Liver (tissue), 9 donors: ENCODE results near the gene RALGAPA2. TPM values are rescaled to one million over a fixed set of nuclear protein-coding genes. Genes with fewer than 3 reads are reported as not detected.

Experiments
- DNase-seq: peaks from one replicate; pipeline ENCODE4 v3.0.0-alpha.2; 2017; ENCODE audit warnings: low spot score
- H3K27ac ChIP-seq, 2 donors: one replicate each; pipeline ENCODE4 v1.7.0; 2013; ENCODE audit warnings: inconsistent platforms in 2 of 2, low read length in 2 of 2, control low read depth in 1 of 2, low read depth in 1 of 2, mild to moderate bottlenecking in 1 of 2
- H3K27me3 ChIP-seq, 4 donors: one replicate each; pipeline versions ENCODE4 v1.6.1 to v1.7.0; 2013; ENCODE audit warnings: low read length in 3 of 4, inconsistent platforms in 1 of 4, mild to moderate bottlenecking in 1 of 4, moderate library complexity in 1 of 4; ENCODE audit not compliant: control insufficient read depth in 4 of 4, insufficient read depth in 4 of 4
- H3K36me3 ChIP-seq, 4 donors: one replicate each; pipeline versions ENCODE4 v1.6.1 to v1.7.0; 2013; ENCODE audit warnings: low read length in 3 of 4, mild to moderate bottlenecking in 3 of 4, low read depth in 1 of 4, moderate library complexity in 1 of 4; ENCODE audit not compliant: control insufficient read depth in 4 of 4, insufficient read depth in 3 of 4
- H3K4me1 ChIP-seq, 4 donors: one replicate each; pipeline versions ENCODE4 v1.6.1 to v1.7.0; 2013; ENCODE audit warnings: low read length in 3 of 4, mild to moderate bottlenecking in 3 of 4, moderate library complexity in 1 of 4; ENCODE audit not compliant: control insufficient read depth in 4 of 4, insufficient read depth in 4 of 4
- H3K4me3 ChIP-seq, 3 donors: one replicate each; pipeline versions ENCODE4 v1.6.1 to v1.7.0; 2013; ENCODE audit warnings: low read length in 3 of 3, control low read depth in 1 of 3, low read depth in 1 of 3, mild to moderate bottlenecking in 1 of 3
- H3K9ac ChIP-seq, 2 donors: one replicate each; pipeline ENCODE4 v1.7.0; 2013; ENCODE audit warnings: low read length in 2 of 2, mild to moderate bottlenecking in 2 of 2, moderate library complexity in 2 of 2, control low read depth in 1 of 2, low read depth in 1 of 2
- H3K9me3 ChIP-seq, 4 donors: one replicate each; pipeline versions ENCODE4 v1.6.1 to v1.7.0; 2013; ENCODE audit warnings: low read length in 3 of 4; ENCODE audit not compliant: control insufficient read depth in 4 of 4
- ATF3 ChIP-seq: IDR thresholded peaks from 2 replicates; pipeline ENCODE4 v1.6.1; 2016; ENCODE audit warnings: antibody characterized with exemption
- EGR1 ChIP-seq, 2 donors: IDR thresholded peaks; 2 replicates each; pipeline ENCODE4 v1.6.1; 2016 to 2018; ENCODE audit warnings: antibody characterized with exemption in 2 of 2, low read depth in 2 of 2
- FOXA1 ChIP-seq: IDR thresholded peaks from 2 replicates; pipeline ENCODE4 v1.6.1; 2016; ENCODE audit warnings: antibody characterized with exemption
- FOXA2 ChIP-seq: IDR thresholded peaks from 2 replicates; pipeline ENCODE4 v1.6.1; 2016; ENCODE audit warnings: antibody characterized with exemption
- GABPA ChIP-seq, 2 donors: IDR thresholded peaks in 1 of 2; conservative IDR thresholded peaks in 1 of 2; 2 replicates each; pipeline ENCODE4 v1.6.1; 2016; ENCODE audit warnings: antibody characterized with exemption in 2 of 2, mild to moderate bottlenecking in 1 of 2, moderate library complexity in 1 of 2
- HNF4A ChIP-seq, 2 donors: conservative IDR thresholded peaks; 2 replicates each; pipeline ENCODE4 v1.6.1; 2016; ENCODE audit warnings: antibody characterized with exemption in 2 of 2, mild to moderate bottlenecking in 2 of 2
- JUND ChIP-seq, 2 donors: IDR thresholded peaks; 2 replicates each; pipeline ENCODE4 v1.6.1; 2016; ENCODE audit warnings: antibody characterized with exemption in 2 of 2
- MAX ChIP-seq: IDR thresholded peaks from 2 replicates; pipeline ENCODE4 v1.6.1; 2016; ENCODE audit warnings: antibody characterized with exemption
- RAD21 ChIP-seq, 2 donors: IDR thresholded peaks; 2 replicates each; pipeline ENCODE4 v1.6.1; 2016; ENCODE audit warnings: antibody characterized with exemption in 2 of 2, mild to moderate bottlenecking in 2 of 2
- REST ChIP-seq: IDR thresholded peaks from 2 replicates; pipeline ENCODE4 v1.6.1; 2016; ENCODE audit warnings: antibody characterized with exemption, mild to moderate bottlenecking
- RXRA ChIP-seq, 2 donors: IDR thresholded peaks; 2 replicates each; pipeline ENCODE4 v1.6.1; 2017 to 2018; ENCODE audit warnings: antibody characterized with exemption in 2 of 2, mild to moderate bottlenecking in 1 of 2
- SP1 ChIP-seq: IDR thresholded peaks from 2 replicates; pipeline ENCODE4 v1.6.1; 2018; ENCODE audit warnings: antibody characterized with exemption, mild to moderate bottlenecking
- TAF1 ChIP-seq: conservative IDR thresholded peaks from 2 replicates; pipeline ENCODE4 v1.6.1; 2016; ENCODE audit warnings: antibody characterized with exemption, mild to moderate bottlenecking
- YY1 ChIP-seq: IDR thresholded peaks from 2 replicates; pipeline ENCODE4 v1.6.1; 2016; ENCODE audit warnings: antibody characterized with exemption, mild to moderate bottlenecking
- ZBTB33 ChIP-seq: IDR thresholded peaks from 2 replicates; pipeline ENCODE4 v1.6.1; 2016; ENCODE audit warnings: antibody characterized with exemption
- WGBS: extraction: QIAGEN DNeasy Blood & Tissue Kit; methylation state at CpG from one replicate; pipeline ENCODE4 v1.1.7; 2013; 5-methylcytosine and 5-hydroxymethylcytosine counted together
- polyA plus RNA-seq, 2 donors: library from polyadenylated mRNA; stranded (reverse) in 1 of 2; unstranded in 1 of 2; fragments of 200-250 nt in 1 of 2; fragments of >200 nt in 1 of 2; fragmentation: Nextera tagmentation in 1 of 2; extraction: Ambion mirVana in 1 of 2; gene quantifications; one replicate each; pipeline versions ENCODE4 v1.2.1 to v1.2.3, GENCODE V29; 2013 to 2015
- total RNA-seq, 2 donors: library from RNA; depleted of rRNA; stranded (reverse); fragments of >200 nt; gene quantifications; one replicate each; pipeline ENCODE4 v1.2.3, GENCODE V29; 2014
- donor health status: healthy.
- donor health status: healthy.
- donor health status: healthy.
- donor health status: healthy.
- donor health status: healthy.

The RALGAPA2 gene
- total and polyA plus RNA-seq, 4 donors = 14.8 to 89.9 (median 25.1) TPM

- H3K9me3 ChIP-seq = no peaks in the 10 kb centered on the region
- H3K36me3 ChIP-seq = no peaks in the 10 kb centered on the region
- peak overlapping the region in 1 of 2 donors; percentile 32 for H3K27ac ChIP-seq
- DNase-seq = no peak
- no peaks in the 10 kb centered on the region for H3K27me3 ChIP-seq
- no peak for TF ChIP-seq EGR1 (IDR thresholded peaks at IDR 0.05; ENCODE audit: low read depth in 2 of 2)
- TF ChIP-seq REST = no peak
- TF ChIP-seq FOXA1 = no peak
- no peak for TF ChIP-seq FOXA2
- TF ChIP-seq YY1 = no peak
- no peak for TF ChIP-seq GABPA (IDR thresholded peaks at IDR 0.05 in 1 of 2, conservative IDR thresholded peaks at IDR 0.05 in 1 of 2)
- TF ChIP-seq TAF1 = no peak
- peak in 1 of 2 donors; percentile 17 for TF ChIP-seq HNF4A (conservative IDR thresholded peaks at IDR 0.05)
- no peak for TF ChIP-seq MAX
- H3K9ac ChIP-seq = no peak overlapping the region
- WGBS = 90% methylated on average over 7 of the region's 7 CpGs
- no peak overlapping the region for H3K4me3 ChIP-seq
- H3K4me1 ChIP-seq = peaks cover 15 to 61% (median 35%) of the 10 kb centered on the region in 4 donors
Observed at GRCh38 chr20:20702330-20703245, 9.9 kb downstream of the RALGAPA2 start.

GRCh38 chr20:20699917-20700316 lies 12.5 kb downstream of the RALGAPA2 start:
- WGBS = 96% methylated on average over 4 of the region's 4 CpGs
- TF ChIP-seq ATF3 (no peak), ZBTB33 (no peak), RXRA (IDR thresholded peaks at IDR 0.05) (no peak), JUND (IDR thresholded peaks at IDR 0.05) (no peak), GABPA (IDR thresholded peaks at IDR 0.05 in 1 of 2, conservative IDR thresholded peaks at IDR 0.05 in 1 of 2) (no peak), RAD21 (IDR thresholded peaks at IDR 0.05) (no peak), FOXA2 (no peak), REST (no peak), FOXA1 (no peak), TAF1 (no peak), SP1 (no peak), YY1 (no peak), MAX (no peak)
- no peak for DNase-seq
- peak overlapping the region in 1 of 2 donors; percentile 84 for H3K27ac ChIP-seq
- H3K36me3 ChIP-seq = no peaks in the 10 kb centered on the region
- no peaks in the 10 kb centered on the region for H3K27me3 ChIP-seq
- H3K4me3 ChIP-seq = no peak overlapping the region
- H3K9me3 ChIP-seq = no peaks in the 10 kb centered on the region
- H3K4me1 ChIP-seq = peaks cover 12 to 43% (median 28%) of the 10 kb centered on the region in 4 donors
- H3K9ac ChIP-seq = no peak overlapping the region
